NCI-H146 (cell line): ENCODE data around the gene RNF187.
A peak's percentile ranks its signal among the peaks of the same experiment; 100 is the strongest.

Experiments
- DNase-seq: peaks from one replicate; lab custom pipeline; 2025; lab: John Stamatoyannopoulos, UW

The RNF187 gene

DNA sequence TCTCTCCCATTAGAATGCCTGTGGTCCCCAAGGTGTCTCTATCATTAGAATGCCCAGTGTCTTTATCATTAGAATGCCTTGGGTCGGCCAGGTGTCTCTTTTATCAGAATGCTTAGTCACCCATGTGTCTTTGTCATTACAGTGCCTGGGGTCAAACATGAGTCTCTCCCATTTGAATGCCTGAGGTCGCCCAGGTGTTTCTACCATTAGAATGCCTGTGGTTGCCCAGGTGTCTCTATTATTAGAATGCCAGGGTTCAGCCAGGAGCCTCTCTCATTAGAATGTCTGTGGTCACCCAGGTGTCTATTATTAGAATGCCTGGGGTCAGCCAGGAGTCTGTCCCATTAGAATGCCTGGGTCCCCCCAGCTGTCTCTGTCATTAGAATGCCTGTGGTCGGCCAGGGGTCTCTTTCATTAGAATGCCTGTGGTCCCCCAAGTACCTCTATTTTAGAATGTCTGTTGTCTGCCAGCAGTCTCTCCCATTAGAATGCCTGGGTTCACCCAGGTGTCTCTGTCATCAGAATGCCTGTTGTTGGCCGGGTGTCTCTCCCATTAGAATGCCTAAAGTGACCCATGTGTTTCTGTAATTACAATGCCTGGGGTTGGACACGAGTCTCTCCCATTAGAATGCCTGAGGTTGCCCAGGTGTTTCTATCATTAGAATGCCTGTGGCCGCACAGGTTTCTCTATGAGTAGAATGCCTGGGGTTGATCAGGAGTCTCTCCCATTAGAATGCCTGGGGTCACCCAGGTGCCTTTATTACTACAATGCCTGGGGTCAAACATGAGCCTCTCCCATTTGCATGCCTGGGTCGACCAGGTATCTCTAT lies 57.1 kb downstream of the RNF187 start:
- peak; percentile 1 for DNase-seq

DNA sequence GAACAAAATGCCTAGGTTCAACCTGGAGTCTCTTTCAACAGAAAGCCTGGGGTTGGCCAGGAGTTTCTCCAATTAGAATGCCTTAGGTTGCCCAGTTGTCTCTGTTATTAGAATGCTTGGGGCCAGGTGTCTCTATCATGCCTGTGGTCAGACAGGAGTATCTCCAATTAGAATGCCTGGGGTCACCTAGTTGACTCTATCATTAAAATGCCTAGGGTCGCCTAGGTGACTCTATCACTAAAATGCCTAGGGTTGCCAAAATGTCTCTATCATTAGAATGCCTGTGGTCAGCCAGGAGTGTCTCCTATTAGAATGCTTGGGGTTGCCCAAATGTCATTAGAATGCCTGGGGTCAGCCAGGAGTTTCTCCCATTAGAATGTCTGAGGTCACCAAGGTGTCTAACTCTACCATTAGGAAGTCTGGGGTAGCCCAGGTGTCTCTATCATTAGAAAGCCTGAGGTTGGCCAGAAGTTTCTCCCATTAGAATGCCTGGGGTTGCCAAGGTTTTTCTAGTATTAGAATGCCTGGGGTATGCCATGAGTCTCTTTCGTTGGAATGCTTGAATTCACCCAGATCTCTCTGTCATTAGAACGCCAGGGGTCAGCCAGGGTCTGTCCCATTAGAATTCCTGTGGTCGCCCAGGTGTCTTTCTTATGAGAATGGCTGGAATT lies 57.9 kb downstream of the RNF187 start:
- no peak for DNase-seq
